ENCODE results near the gene GALNT3. TPM values are rescaled to one million over a fixed set of nuclear protein-coding genes. Genes with fewer than 3 reads are reported as not detected.

GALNT3 gene
- total RNA-seq, 1 experiment from 2014 or later = 9.8 TPM

DNA sequence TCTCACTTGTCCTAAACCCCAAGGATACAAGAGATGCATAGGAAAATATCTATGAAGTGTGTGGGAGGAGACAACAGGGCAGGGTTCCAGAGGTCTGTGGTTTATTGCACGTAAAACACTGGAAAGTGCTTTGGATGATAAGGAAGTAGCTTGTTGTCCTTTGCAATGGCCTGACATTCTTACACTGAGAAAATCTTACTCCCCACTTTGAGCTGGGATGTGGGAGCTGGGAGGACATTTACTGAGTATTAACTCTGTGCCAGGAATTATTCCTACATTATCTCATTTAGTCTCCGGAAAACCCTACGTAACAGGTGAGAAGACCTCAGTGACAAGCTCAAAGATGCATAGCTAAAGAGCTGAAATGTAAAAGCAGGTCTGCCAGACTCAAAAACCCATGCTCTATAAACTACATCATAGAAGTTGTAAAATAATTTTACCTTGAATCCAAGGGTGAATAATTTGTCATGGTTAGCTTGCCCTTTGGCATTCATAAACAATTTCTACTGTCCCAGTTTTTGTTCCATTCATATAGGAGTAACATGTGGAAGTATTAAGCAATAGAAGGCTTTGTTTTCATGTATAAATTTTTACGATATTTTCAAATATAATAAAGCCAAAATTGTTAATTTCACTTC is 9.2 kb upstream of the GALNT3 start (continued):
- TF ChIP-seq POLR2AphosphoS5 (IDR thresholded peaks at IDR 0.05; ENCODE audit: low read depth, low read length) = no peak
- TF ChIP-seq, protein P1, sequence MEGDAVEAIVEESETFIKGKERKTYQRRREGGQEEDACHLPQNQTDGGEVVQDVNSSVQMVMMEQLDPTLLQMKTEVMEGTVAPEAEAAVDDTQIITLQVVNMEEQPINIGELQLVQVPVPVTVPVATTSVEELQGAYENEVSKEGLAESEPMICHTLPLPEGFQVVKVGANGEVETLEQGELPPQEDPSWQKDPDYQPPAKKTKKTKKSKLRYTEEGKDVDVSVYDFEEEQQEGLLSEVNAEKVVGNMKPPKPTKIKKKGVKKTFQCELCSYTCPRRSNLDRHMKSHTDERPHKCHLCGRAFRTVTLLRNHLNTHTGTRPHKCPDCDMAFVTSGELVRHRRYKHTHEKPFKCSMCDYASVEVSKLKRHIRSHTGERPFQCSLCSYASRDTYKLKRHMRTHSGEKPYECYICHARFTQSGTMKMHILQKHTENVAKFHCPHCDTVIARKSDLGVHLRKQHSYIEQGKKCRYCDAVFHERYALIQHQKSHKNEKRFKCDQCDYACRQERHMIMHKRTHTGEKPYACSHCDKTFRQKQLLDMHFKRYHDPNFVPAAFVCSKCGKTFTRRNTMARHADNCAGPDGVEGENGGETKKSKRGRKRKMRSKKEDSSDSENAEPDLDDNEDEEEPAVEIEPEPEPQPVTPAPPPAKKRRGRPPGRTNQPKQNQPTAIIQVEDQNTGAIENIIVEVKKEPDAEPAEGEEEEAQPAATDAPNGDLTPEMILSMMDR (IDR thresholded peaks at IDR 0.05 in 2 of 3, conservative IDR thresholded peaks at IDR 0.05 in 1 of 3; ENCODE audit: borderline replicate concordance in 1 of 3, insufficient read depth in 1 of 3, low read depth in 2 of 3, low read length in 2 of 3) = no peak

- Histone ChIP-seq H3K4me2 (ENCODE audit: low read length) (no peak overlapping the region), H3K27ac (ENCODE audit: low read depth, low read length) (no peak overlapping the region), H3K4me3 (replicated peaks in 1 of 2; ENCODE audit: low read depth in 1 of 2, low read length in 2 of 2) (no peak overlapping the region), H4K20me1 (ENCODE audit: insufficient read depth) (no peaks in the 10 kb centered on the region), H2AFZ (ENCODE audit: low read depth, low read length, poor library complexity, severe bottlenecking) (no peak overlapping the region), H3K27me3 (ENCODE audit: insufficient read depth, low read length) (no peaks in the 10 kb centered on the region), H3K9ac (ENCODE audit: low read length) (no peak overlapping the region), H3K4me1 (ENCODE audit: control insufficient read depth in 1 of 2, insufficient read depth in 2 of 2, low read length in 2 of 2) (no peaks in the 10 kb centered on the region), H3K9me2 (ENCODE audit: insufficient read depth) (no peaks in the 10 kb centered on the region), H3K9me3 (ENCODE audit: control insufficient read depth in 1 of 2, insufficient read depth in 1 of 2, low read depth in 1 of 2, low read length in 2 of 2) (no peaks in the 10 kb centered on the region), H3K79me2 (ENCODE audit: insufficient read depth, low read length) (no peaks in the 10 kb centered on the region), H3K36me3 (ENCODE audit: control insufficient read depth in 1 of 2, insufficient read depth in 2 of 2, low read length in 2 of 2) (no peaks in the 10 kb centered on the region)
- ChIA-PET POLR2A (no interaction called here), CTCF (no interaction called here), RAD21 (ENCODE audit: low non-redundant PET in 1 of 2, low total read pairs in 2 of 2, uncharacterized antibody in 2 of 2, unreplicated experiment in 2 of 2) (no interaction called here)
- no peak for DNase-seq (ENCODE audit: low read depth, low spot score)
- ATAC-seq = no peak
- intact Hi-C loops (cut with micrococcal nuclease) = no loop called here
- BruUV-seq (replicated peaks) = no TSS peak
- TF ChIP-seq ZFX (IDR thresholded peaks at IDR 0.05) (no peak), SRF (IDR thresholded peaks at IDR 0.05; ENCODE audit: low read depth) (no peak), YY1 (IDR thresholded peaks at IDR 0.05; ENCODE audit: extremely low read depth, insufficient replicate concordance, low read depth, low read length) (no peak), EZH2phosphoT487 (IDR thresholded peaks at IDR 0.05; ENCODE audit: borderline replicate concordance) (no peak), CEBPB (IDR thresholded peaks at IDR 0.05; ENCODE audit: low read depth) (no peak), EZH2 (IDR thresholded peaks at IDR 0.05) (no peak), JUND (IDR thresholded peaks at IDR 0.05) (no peak), POLR2A (IDR thresholded peaks at IDR 0.05; ENCODE audit: borderline replicate concordance, extremely low read depth, insufficient read depth, insufficient read length) (no peak), TCF7L2 (IDR thresholded peaks at IDR 0.05; ENCODE audit: borderline replicate concordance, extremely low read depth, insufficient read depth, insufficient read length) (no peak), EGR1 (IDR thresholded peaks at IDR 0.05; ENCODE audit: low read depth) (no peak), RAD21 (IDR thresholded peaks at IDR 0.05; ENCODE audit: low read depth) (no peak), ZNF274 (IDR thresholded peaks at IDR 0.05; ENCODE audit: low read depth, low read length) (no peak), CBX3 (IDR thresholded peaks at IDR 0.05; ENCODE audit: low read depth) (no peak), POLR2AphosphoS5 (IDR thresholded peaks at IDR 0.05; ENCODE audit: low read depth, low read length) (no peak)
- TF ChIP-seq, protein P2, sequence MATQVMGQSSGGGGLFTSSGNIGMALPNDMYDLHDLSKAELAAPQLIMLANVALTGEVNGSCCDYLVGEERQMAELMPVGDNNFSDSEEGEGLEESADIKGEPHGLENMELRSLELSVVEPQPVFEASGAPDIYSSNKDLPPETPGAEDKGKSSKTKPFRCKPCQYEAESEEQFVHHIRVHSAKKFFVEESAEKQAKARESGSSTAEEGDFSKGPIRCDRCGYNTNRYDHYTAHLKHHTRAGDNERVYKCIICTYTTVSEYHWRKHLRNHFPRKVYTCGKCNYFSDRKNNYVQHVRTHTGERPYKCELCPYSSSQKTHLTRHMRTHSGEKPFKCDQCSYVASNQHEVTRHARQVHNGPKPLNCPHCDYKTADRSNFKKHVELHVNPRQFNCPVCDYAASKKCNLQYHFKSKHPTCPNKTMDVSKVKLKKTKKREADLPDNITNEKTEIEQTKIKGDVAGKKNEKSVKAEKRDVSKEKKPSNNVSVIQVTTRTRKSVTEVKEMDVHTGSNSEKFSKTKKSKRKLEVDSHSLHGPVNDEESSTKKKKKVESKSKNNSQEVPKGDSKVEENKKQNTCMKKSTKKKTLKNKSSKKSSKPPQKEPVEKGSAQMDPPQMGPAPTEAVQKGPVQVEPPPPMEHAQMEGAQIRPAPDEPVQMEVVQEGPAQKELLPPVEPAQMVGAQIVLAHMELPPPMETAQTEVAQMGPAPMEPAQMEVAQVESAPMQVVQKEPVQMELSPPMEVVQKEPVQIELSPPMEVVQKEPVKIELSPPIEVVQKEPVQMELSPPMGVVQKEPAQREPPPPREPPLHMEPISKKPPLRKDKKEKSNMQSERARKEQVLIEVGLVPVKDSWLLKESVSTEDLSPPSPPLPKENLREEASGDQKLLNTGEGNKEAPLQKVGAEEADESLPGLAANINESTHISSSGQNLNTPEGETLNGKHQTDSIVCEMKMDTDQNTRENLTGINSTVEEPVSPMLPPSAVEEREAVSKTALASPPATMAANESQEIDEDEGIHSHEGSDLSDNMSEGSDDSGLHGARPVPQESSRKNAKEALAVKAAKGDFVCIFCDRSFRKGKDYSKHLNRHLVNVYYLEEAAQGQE (IDR thresholded peaks at IDR 0.05; ENCODE audit: low read depth) = no peak
- TF ChIP-seq, protein P1 (IDR thresholded peaks at IDR 0.05 in 2 of 3, conservative IDR thresholded peaks at IDR 0.05 in 1 of 3; ENCODE audit: borderline replicate concordance in 1 of 3, insufficient read depth in 1 of 3, low read depth in 2 of 3, low read length in 2 of 3) = no peak
- TF ChIP-seq, protein P3, sequence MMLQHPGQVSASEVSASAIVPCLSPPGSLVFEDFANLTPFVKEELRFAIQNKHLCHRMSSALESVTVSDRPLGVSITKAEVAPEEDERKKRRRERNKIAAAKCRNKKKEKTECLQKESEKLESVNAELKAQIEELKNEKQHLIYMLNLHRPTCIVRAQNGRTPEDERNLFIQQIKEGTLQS (IDR thresholded peaks at IDR 0.05) = no peak
Measured at GRCh38 chr2:165801176-165801575, 7.1 kb upstream of the GALNT3 start.
